Neural crest cell (in vitro differentiated cells): ENCODE data around the gene NHS. TPM values are rescaled to one million over a fixed set of nuclear protein-coding genes. Genes with fewer than 3 reads are reported as not detected.

Source experiments
- DNase-seq: peaks from one replicate; pipeline ENCODE4 v3.0.0; 2021; ENCODE audit warnings: low read depth, mixed read lengths, low spot score
- H3K27ac Mint-ChIP-seq: one replicate; pipeline ENCODE4 v1.8.0; 2021; ENCODE audit warnings: mild to moderate bottlenecking, mixed read lengths; ENCODE audit not compliant: unreplicated experiment
- H3K27me3 Mint-ChIP-seq: 2 replicates; pipeline ENCODE4 v1.8.0; 2021; ENCODE audit warnings: low read depth, mild to moderate bottlenecking, mixed read lengths
- H3K36me3 Mint-ChIP-seq: 2 replicates; pipeline ENCODE4 v1.8.0; 2021; ENCODE audit warnings: low read depth, mild to moderate bottlenecking, mixed read lengths
- H3K4me1 Mint-ChIP-seq: 2 replicates; pipeline ENCODE4 v1.8.0; 2021; ENCODE audit warnings: mixed read lengths
- H3K4me3 Mint-ChIP-seq: one replicate; pipeline ENCODE4 v1.8.0; 2021; ENCODE audit warnings: mild to moderate bottlenecking, mixed read lengths
- H3K9me3 Mint-ChIP-seq: 2 replicates; pipeline ENCODE4 v1.8.0; 2021; ENCODE audit warnings: mixed read lengths
- CTCF ChIP-seq: fragments of 200-600 bp; sonication (generic); conservative IDR thresholded peaks from 2 replicates; pipeline ENCODE4 v1.5.0; 2021; ENCODE audit warnings: antibody characterized with exemption, mild to moderate bottlenecking
- total RNA-seq: library from RNA; stranded (reverse); gene quantifications from 2 replicates; pipeline ENCODE4 v1.2.1, GENCODE V29; 2021

Gene NHS
- total RNA-seq, 1 donor from 2014 or later, result 10.7 TPM

- Mint-ChIP-seq H3K4me1 (peaks cover 39% of the 10 kb centered on the region), H3K9me3 (no peaks in the 10 kb centered on the region), H3K27ac (no peak overlapping the region), H3K4me3 (no peak overlapping the region), H3K36me3 (no peaks in the 10 kb centered on the region), H3K27me3 (no peaks in the 10 kb centered on the region)
- no peak for TF ChIP-seq CTCF
- DNase-seq, result no peak
Measured at GRCh38 chrX:17412692-17413091, 37.7 kb downstream of the NHS start.

- Mint-ChIP-seq H3K9me3 (no peaks in the 10 kb centered on the region), H3K27ac (no peak overlapping the region), H3K4me1 (peaks cover 39% of the 10 kb centered on the region), H3K4me3 (no peak overlapping the region), H3K27me3 (no peaks in the 10 kb centered on the region), H3K36me3 (no peaks in the 10 kb centered on the region)
- no peak for TF ChIP-seq CTCF
- DNase-seq, result no peak
Measured at GRCh38 chrX:17413228-17413627, 38.2 kb downstream of the NHS start.

GRCh38 chrX:17414027-17414658 is 39.1 kb downstream of the NHS start:
- Mint-ChIP-seq H3K27me3 (no peaks in the 10 kb centered on the region), H3K4me1 (peaks cover 39% of the 10 kb centered on the region), H3K27ac (no peak overlapping the region), H3K4me3 (no peak overlapping the region), H3K36me3 (no peaks in the 10 kb centered on the region), H3K9me3 (no peaks in the 10 kb centered on the region)
- TF ChIP-seq CTCF, result no peak
- no peak for DNase-seq

- H3K4me1 Mint-ChIP-seq, result peaks cover 35% of the 10 kb centered on the region
- H3K27me3 Mint-ChIP-seq, result no peaks in the 10 kb centered on the region
- no peak for TF ChIP-seq CTCF
- H3K9me3 Mint-ChIP-seq, result no peaks in the 10 kb centered on the region
- H3K36me3 Mint-ChIP-seq, result no peaks in the 10 kb centered on the region
- DNase-seq, result peak; percentile 9
- peak overlapping the region; percentile 10 for H3K27ac Mint-ChIP-seq
- H3K4me3 Mint-ChIP-seq, result no peak overlapping the region
Measured at GRCh38 chrX:17414839-17415238, 39.8 kb downstream of the NHS start.

GRCh38 chrX:17415242-17415810 is 40.3 kb downstream of the NHS start:
- H3K4me3 Mint-ChIP-seq, result no peak overlapping the region
- H3K9me3 Mint-ChIP-seq, result no peaks in the 10 kb centered on the region
- peaks cover 30% of the 10 kb centered on the region for H3K4me1 Mint-ChIP-seq
- no peaks in the 10 kb centered on the region for H3K36me3 Mint-ChIP-seq
- peak overlapping the region; percentile 10 for H3K27ac Mint-ChIP-seq
- no peak for TF ChIP-seq CTCF
- no peak for DNase-seq
- H3K27me3 Mint-ChIP-seq, result no peaks in the 10 kb centered on the region
